ENCODE measurements around the gene CABCOCO1. TPM values are rescaled to one million over a fixed set of nuclear protein-coding genes. Genes with fewer than 3 reads are reported as not detected.

Gene CABCOCO1
- total RNA-seq, 1 donor from 2014 or later = 0.30 TPM

- H3K4me3 Mint-ChIP-seq = no peak overlapping the region
- TF ChIP-seq CTCF (conservative IDR thresholded peaks at IDR 0.05) = no peak
- H3K27me3 Mint-ChIP-seq (ENCODE audit: low read depth) = no peaks in the 10 kb centered on the region
- DNase-seq (ENCODE audit: low read depth, low spot score) = no peak
- H3K36me3 Mint-ChIP-seq (ENCODE audit: low read depth) = no peaks in the 10 kb centered on the region
- no peak overlapping the region for H3K27ac Mint-ChIP-seq (ENCODE audit: unreplicated experiment)
- H3K4me1 Mint-ChIP-seq = no peaks in the 10 kb centered on the region
- no peaks in the 10 kb centered on the region for H3K9me3 Mint-ChIP-seq
Measured at GRCh38 chr10:61796785-61797184, 134.1 kb downstream of the CABCOCO1 start.

GRCh38 chr10:61797304-61798153 is 134.8 kb downstream of the CABCOCO1 start:
- no peaks in the 10 kb centered on the region for H3K9me3 Mint-ChIP-seq
- H3K27me3 Mint-ChIP-seq (ENCODE audit: low read depth) = no peaks in the 10 kb centered on the region
- no peak overlapping the region for H3K4me3 Mint-ChIP-seq
- H3K4me1 Mint-ChIP-seq = no peaks in the 10 kb centered on the region
- H3K27ac Mint-ChIP-seq (ENCODE audit: unreplicated experiment) = no peak overlapping the region
- DNase-seq (ENCODE audit: low read depth, low spot score) = no peak
- TF ChIP-seq CTCF (conservative IDR thresholded peaks at IDR 0.05) = no peak
- H3K36me3 Mint-ChIP-seq (ENCODE audit: low read depth) = no peaks in the 10 kb centered on the region

GRCh38 chr10:61798713-61799112 is 136.0 kb downstream of the CABCOCO1 start:
- Mint-ChIP-seq H3K4me3 (no peak overlapping the region), H3K4me1 (no peaks in the 10 kb centered on the region), H3K27ac (ENCODE audit: unreplicated experiment) (no peak overlapping the region), H3K27me3 (ENCODE audit: low read depth) (no peaks in the 10 kb centered on the region), H3K9me3 (no peaks in the 10 kb centered on the region), H3K36me3 (ENCODE audit: low read depth) (no peaks in the 10 kb centered on the region)
- DNase-seq (ENCODE audit: low read depth, low spot score) = no peak
- TF ChIP-seq CTCF (conservative IDR thresholded peaks at IDR 0.05) = no peak

GRCh38 chr10:61801484-61801883 is 138.8 kb downstream of the CABCOCO1 start:
- Mint-ChIP-seq H3K27ac (ENCODE audit: unreplicated experiment) (no peak overlapping the region), H3K27me3 (ENCODE audit: low read depth) (no peaks in the 10 kb centered on the region), H3K36me3 (ENCODE audit: low read depth) (no peaks in the 10 kb centered on the region), H3K4me3 (no peak overlapping the region), H3K4me1 (peaks cover 6% of the 10 kb centered on the region), H3K9me3 (no peaks in the 10 kb centered on the region)
- no peak for TF ChIP-seq CTCF (conservative IDR thresholded peaks at IDR 0.05)
- no peak for DNase-seq (ENCODE audit: low read depth, low spot score)

- no peak for DNase-seq (ENCODE audit: low read depth, low spot score)
- H3K4me1 Mint-ChIP-seq = peaks cover 7% of the 10 kb centered on the region
- H3K27ac Mint-ChIP-seq (ENCODE audit: unreplicated experiment) = no peak overlapping the region
- no peak for TF ChIP-seq CTCF (conservative IDR thresholded peaks at IDR 0.05)
- H3K9me3 Mint-ChIP-seq = no peaks in the 10 kb centered on the region
- no peaks in the 10 kb centered on the region for H3K27me3 Mint-ChIP-seq (ENCODE audit: low read depth)
- no peak overlapping the region for H3K4me3 Mint-ChIP-seq
- no peaks in the 10 kb centered on the region for H3K36me3 Mint-ChIP-seq (ENCODE audit: low read depth)
Measured at GRCh38 chr10:61803269-61803668, 140.5 kb downstream of the CABCOCO1 start.

Data from neural crest cell (in vitro differentiated cells).